CD4-positive, alpha-beta T cell treated with Interleukin-4 for 4 hours (primary cell): Measurements from ENCODE around the gene TRPM3.

Experiments used
- DNase-seq: peaks from one replicate; pipeline ENCODE4 v3.0.0-alpha.2; 2020

Gene TRPM3

DNA sequence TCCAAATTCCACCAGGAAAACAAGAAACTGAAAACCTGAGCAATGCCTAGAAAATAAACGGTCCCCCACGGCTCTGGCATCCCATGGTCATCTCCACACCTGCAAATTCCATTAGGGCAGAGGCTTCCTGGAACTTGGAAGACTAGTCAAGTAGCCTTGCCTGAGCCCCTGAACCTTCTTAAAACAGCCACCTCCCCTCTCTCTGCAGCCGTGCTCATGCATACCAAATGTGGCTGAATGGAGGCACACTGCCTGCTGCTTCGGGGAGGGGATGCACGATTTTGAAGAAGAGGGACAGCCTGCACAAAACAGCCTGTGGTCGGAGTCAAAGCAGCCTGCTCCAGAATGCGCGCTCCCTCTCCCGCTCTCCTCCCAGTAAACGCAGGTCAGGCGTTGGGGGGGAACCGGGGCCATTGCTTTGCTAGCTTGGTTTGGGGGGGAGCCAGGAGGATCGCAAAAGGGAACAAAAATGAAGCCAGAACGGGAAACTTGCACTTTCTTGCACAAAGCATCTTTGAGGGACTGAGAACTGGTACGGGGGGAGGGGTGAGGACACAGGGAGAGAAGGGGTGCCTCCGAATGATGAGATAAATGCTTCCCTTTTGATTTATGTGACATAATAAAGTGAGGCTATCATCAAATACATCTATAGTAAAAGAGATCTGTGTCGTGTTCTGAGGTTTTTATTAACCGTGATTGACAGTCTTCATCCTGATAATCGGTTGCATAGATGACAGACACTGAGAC is at the start of gene TRPM3:
TRPM3 (minus strand) TSS at position 347 of the 747 bp plus-strand sequence; CDS start at position 80, 267 bp downstream.
- DNase-seq = no peak

- no peak for DNase-seq
Observed at GRCh38 chr9:71168418-71168817, 47.0 kb upstream of the TRPM3 start.

DNA sequence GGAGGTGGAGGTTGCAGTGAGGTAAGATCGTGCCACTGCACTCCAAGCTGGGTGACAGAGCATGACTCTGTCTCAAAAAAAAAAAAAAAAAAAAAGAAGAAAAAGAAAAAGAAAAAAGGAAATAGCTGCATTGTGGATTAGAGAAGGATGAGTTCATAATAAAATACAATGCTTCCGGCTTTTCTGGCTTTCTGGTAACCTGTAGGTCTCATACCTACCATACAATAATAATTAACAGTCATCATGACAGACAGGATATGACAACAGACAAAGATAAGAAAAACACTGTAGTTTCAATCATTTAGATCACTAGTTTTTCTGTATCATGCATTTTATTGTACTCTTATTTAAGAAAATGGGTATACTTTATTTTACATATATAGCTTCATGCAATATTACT is 40.7 kb upstream of the TRPM3 start:
- DNase-seq = no peak

DNA sequence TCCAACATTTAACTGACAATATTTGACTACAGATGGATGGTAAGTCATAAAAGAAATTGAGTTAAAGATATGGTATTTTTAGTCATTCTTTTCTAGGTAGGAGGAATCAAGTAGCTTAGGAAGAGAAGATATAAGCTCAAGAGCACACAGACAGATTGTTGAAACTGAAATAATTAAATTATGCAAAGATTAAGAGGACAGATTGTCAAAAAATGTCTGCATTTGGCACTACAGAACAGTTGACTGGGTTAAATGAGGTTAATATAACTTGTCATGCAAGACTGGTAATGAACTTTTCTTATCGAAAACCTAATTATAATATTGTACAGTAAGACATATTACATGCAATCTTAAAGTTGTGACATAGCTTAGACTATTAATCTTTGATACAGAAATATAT is 36.3 kb upstream of the TRPM3 start:
- no peak for DNase-seq

- no peak for DNase-seq
Observed at GRCh38 chr9:71147368-71147767, 25.9 kb upstream of the TRPM3 start.

GRCh38 chr9:71146511-71146910 is 25.1 kb upstream of the TRPM3 start:
- no peak for DNase-seq

- no peak for DNase-seq
Observed at GRCh38 chr9:71145179-71145578, 23.8 kb upstream of the TRPM3 start.

- DNase-seq = no peak
Observed at GRCh38 chr9:71144495-71144894, 23.1 kb upstream of the TRPM3 start.

DNA sequence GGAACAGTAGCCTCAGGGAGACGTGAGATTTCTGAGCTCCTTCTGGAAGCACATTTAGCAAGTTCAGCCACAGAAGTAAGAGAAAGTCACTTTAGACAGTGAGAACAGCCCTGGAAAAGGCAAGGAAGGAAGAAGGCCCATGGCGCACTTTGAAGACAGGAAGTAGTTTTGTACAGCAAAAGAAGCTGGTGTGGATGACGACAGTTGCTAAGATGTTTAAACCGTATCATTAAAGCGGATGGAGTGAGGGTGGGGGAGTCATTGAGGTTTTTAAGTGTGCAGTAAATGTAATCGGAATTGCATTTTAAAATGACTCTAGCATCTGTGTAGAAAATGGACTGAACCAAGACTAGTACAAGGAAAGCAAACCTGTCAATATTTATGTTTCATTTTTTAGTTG is 15.3 kb upstream of the TRPM3 start:
- no peak for DNase-seq

DNA sequence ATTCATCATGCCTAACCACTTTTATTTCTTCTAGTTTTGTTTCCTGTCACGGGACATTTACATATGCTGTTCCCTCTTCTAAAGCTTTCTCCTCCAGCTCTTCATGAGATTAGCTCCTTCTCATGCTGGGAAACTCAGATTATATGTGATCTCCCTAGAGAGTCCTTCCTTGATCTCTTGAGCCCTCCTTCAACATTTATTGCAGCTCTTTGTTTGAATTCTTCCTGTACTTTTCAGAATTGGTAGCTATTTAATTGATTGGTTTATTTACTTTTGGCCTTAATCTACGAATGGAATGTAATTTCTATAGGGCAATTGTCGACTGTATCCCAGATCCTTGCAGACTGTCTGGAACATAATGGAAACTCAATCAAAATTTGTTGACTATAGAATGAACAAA is 9.7 kb upstream of the TRPM3 start:
- no peak for DNase-seq

DNA sequence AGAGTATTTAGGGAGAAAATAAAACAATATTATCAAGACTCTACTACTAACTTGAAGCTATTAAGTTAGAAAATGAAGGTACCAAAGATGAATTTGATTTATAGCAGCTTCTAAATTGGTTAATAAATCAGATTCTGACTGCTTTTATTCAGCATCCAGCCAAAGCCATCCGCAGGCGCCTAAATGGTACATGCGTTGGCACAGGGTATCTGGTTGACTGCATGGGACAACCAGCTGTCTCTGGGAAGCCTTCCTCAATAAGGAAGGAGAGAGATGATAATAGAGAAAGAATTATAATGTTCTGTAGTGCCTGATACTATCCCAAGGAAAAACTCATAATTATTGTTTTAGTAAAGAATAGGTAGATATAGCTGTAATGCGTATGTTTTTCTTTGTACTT is 9.1 kb upstream of the TRPM3 start:
- no peak for DNase-seq

- no peak for DNase-seq
Observed at GRCh38 chr9:71128796-71129195, 7.4 kb upstream of the TRPM3 start.

DNA sequence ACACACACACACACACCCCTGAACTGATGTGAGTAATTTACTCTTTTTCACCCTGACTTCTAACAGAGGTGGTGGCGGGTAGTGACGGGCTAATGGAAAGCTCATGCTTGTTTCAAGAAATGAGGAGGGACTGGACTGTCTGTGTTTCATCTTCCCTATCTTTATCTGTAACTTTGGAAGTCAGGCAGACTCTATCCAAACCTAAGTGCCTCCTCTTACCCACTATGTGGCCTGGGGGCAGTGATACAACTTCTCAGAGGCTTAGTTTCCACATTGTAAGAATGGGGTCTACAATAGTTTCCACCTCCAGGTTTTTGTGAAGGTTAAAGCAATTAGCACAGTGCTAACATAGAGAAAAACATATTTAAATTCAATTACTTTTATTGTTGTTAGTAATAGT is 5.9 kb upstream of the TRPM3 start:
- DNase-seq = no peak

DNA sequence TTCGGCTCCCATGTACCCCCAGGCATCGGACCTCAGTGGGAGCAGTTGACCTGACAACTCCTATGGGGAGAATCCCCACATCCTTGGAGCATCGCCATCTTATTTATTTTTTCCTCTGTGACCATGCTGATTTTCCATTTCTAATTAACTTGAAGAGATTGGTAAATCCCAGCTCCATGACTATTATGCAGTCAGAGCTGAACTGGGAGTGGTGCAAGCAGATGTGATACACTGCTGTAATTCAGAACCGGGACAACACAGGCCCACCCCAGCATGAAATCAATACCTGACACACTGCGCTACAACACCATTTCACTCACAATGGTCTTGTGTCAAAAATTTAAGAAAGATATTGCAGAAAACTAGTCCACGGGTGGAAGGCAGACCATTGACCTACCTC is 1.0 kb upstream of the TRPM3 start:
- no peak for DNase-seq

DNA sequence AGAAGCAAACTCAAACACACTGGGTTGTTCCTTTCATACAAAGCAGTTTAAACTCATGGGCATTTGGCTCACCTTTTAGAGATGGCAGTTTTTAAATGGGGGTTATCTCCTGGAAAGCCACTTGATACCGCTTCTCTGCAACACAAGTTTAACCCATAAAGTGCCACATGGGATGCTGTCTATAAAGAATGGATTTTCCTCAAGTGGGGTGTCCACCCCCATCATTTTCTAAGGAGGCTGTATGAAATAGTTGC is 528 bp upstream of the TRPM3 start:
- DNase-seq = no peak

- DNase-seq = no peak
Observed at GRCh38 chr9:71120501-71121247, 747 bp downstream of the TRPM3 start.

DNA sequence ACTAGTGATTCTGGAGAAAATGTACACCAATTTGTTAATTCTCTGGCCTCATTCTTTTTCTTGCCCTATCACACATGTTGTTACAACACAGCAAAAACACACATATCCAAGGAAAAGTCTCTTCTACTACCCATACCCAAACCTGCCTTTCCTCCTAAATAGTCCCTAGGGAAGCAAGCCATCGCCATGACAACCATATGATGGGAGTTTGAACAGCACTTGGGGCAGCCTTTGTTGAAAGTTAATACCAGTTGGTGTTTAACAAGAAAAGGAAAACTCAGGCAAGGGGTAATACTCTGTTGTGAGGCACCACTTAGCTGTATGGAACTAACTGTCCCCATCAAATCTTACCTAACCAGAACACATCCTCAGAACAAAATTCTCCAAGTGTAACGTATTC is 1.7 kb downstream of the TRPM3 start:
- no peak for DNase-seq

DNA sequence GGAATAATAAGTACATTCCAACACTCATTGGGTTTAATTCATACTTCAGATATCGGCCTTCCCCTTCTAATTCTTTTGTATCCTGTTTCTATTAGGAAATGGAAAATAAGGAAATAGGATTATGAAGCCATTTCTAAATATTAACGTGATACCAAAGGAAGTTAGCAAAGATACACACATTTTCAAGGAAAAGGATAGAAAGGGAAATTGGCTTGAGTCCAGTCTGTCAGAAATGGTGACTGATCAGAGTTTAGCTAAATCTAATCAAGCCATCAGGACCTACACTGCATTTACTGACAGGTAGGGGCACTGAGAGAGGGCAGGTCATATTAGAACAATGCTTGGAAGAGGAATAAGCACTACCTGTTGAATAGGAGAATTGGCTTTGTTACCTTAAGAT is 3.1 kb downstream of the TRPM3 start:
- no peak for DNase-seq

- DNase-seq = no peak
Observed at GRCh38 chr9:71115448-71115975, 5.9 kb downstream of the TRPM3 start.

DNA sequence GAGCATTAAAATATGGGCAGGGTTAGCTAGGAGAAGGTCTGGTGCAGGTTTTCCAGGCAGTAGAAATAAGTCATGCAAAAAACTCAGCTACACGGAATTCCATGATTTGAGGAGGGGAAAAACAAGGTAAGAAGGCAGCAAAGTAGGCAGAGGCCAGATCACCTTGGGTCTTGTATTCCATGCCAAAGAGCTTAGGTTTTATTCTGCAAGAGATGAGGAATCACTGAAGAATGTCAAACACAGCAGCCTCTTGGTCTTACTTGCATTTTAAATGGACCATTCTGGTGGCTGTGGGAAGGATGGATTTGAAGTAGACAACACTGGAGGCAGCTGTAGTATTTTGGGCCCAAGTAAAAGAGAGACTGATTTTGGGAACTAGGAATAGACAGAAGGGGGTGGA is 8.6 kb downstream of the TRPM3 start:
- DNase-seq = no peak

DNA sequence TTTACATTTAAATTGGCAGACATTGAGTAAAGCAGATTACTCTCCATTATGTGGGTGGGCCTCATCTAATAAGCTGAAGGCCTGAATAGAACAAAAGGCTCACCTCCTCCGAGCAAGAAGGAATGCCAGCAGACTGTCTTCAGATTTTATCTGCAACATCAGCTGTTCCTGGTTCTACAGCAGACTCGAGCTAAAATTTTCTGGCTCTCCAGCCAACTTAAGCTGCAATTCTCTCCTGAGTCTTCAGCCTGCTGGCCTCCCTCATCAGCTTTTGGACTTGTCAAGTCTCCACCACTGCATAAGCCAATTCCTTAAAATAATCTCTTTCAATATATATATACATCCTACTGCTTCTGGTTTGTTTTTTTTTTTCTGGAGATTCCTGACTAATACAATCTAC is 12.5 kb downstream of the TRPM3 start:
- DNase-seq = no peak

GRCh38 chr9:71106992-71107391 is 14.4 kb downstream of the TRPM3 start:
- DNase-seq = no peak

DNA sequence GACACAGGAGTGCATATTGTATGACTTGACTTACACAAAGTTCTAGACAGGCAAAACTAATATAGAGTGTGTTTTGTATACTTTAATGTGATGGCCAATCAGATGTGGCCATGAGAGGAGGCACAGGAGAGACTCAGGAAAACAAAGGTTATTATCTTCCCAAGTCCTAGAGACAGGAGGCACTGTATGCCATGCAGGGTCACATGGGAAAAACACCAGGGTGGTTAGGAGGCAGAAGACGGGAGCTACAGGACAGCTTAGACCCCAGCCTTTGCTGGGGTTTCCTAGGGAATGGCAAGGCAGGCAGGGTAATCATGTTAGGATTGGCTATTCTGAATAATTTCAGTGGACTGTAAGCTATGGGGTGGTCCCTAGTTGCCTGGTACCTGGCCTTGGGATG is 16.2 kb downstream of the TRPM3 start:
- DNase-seq = no peak

DNA sequence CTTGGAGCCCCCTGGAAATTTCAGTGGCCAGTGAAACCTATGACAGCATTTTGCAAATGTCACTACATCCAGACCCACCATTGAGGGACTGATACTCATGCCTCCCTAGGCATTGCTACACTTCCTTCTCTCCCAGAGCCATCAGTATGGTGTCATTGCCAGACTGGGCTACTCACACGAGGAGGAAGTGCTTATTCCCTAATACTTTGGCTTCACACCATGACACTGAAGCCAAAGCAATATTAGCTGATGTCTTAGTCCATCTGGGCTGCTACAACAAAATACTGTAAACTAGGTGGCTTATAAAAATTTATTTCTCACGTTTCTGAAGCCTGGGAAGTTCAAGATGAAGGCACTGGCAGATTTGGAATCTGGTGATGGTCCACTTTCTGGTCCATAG is 22.6 kb downstream of the TRPM3 start:
- no peak for DNase-seq

DNA sequence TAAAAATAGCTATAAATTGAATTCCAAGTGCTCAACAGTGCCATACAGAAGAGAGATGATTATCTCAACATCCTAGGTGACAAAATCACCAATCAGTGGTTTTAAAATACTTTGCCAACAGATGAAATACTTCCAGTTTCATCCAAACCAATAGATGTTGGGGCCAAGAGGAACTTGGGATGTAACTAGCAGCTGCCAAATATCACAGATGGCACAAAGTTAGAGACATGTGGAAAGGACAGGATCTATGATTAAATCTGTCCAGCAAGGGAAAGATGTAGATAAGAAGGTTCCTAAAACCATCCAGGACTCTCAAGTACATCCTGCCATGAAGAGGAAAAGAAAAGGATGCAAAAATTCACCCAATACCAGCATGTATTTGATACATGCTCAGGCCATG is 23.8 kb downstream of the TRPM3 start:
- DNase-seq = no peak
